HG02610 (cell line): Measurements from ENCODE around the gene CTNNA3.
"Not testable (repeated sequence)": the region's sequence is repeated elsewhere in the genome, so short reads cannot be mapped to it uniquely, and the experiment has no call there.

Experiments
- ATAC-seq: cut with Tn5 transposase; IDR thresholded peaks from one replicate; pipeline ENCODE4 v1.9.1; 2021; ENCODE audit warnings: mild to moderate bottlenecking, moderate library complexity; ENCODE audit not compliant: unreplicated experiment

CTNNA3 gene

DNA sequence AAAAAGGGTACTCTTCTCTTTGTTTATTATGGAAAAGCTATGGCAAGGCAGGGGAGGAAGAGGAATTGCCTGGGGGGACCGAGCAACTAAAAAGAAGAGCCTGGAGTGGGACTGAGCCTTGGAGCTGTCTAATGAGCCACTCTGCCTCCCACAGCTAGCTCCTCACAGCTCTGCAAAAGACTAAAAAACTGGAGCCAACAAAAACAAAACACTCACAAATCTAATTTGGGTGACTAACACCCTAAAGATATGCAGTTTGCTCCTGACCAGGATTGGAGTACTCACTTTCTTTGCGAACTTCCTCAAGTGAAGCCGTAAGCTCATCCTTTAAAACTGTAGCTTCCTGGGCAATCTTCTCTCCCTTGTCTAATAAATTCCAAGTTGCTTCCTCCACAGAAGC, 89.4 kb downstream of the CTNNA3 start:
- ATAC-seq, result no peak

DNA sequence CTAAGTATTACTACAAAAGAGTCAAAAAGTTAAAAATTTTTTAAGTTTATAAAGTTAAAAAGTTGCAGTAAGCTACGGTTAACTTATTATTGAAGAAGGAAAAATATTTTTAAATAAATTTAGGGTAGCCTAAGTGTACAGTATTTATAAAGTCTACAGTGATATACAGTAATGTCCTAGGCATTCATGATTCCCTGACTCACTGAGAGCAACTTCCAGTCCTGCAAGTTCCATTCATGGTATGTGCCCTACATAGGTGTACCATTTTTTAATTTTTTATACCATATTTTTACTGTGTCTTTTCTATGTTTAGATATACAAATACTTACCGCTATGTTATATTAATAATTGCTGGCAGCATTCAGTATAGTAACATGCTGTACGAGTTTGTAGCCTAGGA, 92.3 kb downstream of the CTNNA3 start:
- ATAC-seq, result no peak

DNA sequence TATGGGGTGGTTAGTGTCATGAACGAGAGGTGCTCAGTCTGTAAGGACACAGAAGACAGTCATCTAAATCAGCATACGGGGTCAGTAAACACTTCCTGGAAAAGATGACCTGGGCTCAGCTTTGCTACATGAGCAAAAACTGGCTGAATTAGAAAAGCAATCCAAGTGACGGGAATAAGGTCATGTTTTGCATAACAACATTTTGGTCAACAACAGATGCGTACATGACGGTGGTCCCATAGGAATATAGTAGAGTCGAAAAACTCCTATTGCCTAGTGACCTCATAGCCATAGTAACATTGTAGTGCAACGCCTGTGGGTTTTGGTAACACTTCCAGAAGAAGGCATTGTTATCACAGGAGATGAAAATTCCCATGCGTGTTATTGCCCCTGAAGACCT, 92.9 kb downstream of the CTNNA3 start:
- no peak for ATAC-seq

DNA sequence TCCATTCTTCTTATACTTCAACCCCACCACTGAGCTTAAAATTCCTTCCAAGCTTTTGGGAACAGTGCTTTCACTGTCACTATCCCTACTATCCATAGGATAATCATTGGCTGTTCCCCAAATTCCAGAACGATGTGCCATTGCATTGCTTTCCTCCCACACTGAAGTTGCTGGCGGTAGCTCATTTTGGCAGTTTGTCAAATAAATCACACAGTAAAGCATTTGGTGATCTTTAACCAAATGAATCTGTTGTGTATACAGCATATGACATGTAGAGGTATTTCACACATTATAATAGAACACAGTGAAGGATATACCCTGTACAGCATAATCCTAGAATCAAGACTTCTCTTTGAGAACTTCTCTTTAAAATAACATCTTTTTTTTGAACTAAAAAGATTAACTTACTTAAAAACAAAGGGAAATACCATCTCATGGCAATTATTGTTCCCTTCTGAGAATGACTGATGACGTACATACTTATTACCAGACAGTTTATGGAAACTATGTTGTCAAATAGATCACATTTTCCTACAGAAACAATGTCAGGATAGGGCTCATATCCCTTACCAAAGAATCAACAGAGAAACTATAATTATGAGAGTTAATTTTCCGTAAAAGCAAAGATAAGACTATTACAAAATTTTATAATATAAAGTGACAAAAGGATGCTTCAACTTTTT, 93.6 kb downstream of the CTNNA3 start:
- no peak for ATAC-seq

DNA sequence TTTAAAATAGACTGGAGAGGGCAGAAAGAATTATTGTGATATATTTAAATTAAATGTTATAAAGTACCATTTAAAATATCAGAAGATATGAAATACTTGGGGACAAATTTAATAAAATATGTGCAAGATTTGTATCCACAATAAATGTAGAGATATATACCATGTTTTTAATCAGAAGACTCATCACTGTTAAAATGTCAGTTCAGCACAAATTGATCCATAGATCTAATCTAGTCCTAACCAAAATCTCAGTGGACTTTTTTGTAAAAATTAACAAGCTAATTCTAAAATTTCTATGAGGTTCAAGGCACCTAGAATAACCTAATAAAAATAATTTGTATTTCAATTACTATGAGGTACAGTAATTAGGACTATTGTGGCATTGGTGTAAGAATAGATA, 96.4 kb downstream of the CTNNA3 start:
- ATAC-seq, result no peak

DNA sequence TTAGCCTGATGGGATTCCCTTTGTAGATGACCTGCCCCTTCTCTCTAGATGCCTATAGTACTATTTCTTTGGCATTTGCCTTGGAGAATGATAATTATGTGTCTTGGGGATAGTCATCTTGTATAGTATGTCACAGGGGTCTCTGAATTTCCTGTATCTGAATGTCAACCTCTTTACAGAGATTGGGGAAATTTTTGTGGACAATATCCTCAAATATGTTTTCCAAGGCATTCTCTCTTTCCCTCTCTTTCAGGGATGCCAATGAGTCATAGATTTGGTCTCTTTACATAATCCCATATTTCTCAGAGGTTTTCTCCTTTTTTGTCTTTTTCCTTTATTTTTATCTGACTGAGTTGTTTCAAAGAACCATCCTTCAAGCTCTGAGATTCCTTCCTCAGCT, 99.4 kb downstream of the CTNNA3 start:
- no peak for ATAC-seq

DNA sequence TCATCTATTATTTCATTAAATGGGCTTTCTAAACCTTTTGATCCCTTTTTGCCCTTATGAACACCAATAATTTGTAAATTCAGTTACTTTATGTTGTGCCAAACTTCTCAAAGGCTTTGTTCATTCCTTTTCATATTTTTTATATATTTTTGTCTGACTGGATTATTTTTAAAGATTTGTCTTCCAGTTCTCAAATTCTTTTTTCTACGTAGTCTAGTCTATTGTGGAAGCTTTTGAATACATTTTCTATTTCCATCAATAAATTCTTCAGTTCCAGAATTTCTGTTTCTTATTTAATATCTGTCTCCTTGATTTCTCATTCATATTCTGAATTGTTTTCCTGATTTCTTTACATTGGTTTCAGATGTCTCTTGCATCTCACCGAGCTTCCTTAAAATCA, 108.2 kb downstream of the CTNNA3 start:
- no peak for ATAC-seq

DNA sequence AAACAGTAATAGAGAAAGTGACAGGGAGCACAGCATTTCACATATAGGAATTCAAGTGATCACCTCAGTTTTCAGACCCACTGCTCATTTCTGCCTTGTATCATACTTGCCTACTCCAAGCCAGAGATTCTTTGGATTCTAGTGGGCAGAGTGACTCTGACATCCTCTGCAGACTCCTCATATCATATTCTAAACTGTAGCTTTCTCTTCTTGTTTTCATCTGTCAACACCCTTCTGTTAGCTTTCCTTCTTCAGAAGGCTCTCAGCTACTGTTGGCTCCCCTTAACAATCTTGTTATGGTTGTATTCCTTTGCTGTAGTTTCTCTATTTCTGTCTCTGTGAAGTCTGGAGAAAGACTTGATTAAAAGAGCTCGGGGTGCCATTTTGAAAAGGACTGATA, 120.5 kb downstream of the CTNNA3 start:
- no peak for ATAC-seq

DNA sequence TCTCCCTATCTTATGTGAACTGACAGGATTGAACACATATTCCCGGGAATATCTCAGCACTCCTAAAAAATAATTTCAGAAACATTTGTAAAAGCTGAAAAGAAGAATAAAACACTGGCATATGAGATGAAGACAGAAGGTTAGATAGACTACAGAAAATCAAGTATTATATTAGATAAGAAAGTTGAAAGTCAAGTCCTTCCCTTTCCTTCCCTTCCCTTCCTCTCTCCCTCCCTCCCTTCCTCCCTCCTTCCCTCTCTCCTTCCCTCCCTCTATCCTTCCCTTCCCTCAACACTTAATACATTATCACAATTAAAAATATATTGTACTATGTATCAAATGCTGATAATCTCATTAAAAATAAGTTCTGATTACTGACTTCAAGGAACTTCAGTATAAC, 122.5 kb downstream of the CTNNA3 start:
- ATAC-seq, result no peak

DNA sequence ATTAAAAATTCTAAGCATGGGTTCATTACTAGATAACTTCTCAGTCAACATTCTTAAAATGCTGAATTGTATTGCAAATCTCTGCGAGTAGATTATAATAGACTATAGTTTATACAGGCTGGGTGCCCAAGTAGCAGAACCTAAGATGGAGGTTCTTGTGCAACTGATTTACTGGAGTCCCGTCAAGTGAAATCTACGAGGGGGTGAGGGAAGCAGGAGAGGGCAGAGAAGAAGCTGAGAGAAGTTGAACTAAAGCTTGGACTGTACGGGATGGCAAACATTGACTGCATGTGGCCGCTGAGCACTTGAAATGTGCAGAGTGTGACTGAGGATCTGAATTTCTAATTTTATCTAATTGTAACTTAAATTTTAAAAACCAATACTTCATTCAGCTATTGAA, 124.5 kb downstream of the CTNNA3 start:
- no peak for ATAC-seq

DNA sequence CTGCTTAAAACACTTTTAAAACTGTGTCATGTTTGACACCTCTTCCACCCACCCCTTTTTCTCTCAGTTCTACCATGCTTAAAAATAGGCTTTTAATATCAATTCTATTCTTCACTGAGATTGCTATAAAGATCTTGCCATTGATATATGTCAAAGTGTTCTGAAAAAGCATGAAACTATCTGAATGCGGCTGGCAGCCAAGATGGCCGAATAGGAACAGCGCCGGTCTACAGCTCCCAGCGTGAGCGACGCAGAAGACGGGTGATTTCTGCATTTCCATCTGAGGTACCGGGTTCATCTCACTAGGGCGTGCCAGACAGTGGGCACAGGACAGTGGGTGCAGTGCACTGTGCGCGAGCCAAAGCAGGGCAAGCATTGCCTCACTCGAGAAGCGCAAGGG, 137.7 kb downstream of the CTNNA3 start:
- not testable (repeated sequence) for ATAC-seq

DNA sequence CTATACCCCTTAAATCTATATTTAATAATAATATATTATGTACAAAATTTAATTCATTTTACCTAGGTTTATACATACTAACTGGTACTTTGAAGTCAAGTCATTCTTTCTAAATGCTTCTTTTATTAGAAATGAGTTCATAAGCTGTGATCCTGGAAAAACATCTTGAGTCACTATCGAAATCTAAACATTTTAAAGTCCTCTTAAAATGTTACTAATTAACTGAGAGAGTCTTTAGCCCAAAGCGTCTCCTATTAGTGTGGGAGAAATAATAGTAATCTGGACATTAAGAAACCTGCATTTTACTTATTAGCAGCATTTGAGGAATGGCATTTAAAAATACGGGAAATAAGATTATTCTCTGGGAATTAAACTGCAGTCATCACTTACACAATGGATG, 142.7 kb downstream of the CTNNA3 start:
- ATAC-seq, result no peak

DNA sequence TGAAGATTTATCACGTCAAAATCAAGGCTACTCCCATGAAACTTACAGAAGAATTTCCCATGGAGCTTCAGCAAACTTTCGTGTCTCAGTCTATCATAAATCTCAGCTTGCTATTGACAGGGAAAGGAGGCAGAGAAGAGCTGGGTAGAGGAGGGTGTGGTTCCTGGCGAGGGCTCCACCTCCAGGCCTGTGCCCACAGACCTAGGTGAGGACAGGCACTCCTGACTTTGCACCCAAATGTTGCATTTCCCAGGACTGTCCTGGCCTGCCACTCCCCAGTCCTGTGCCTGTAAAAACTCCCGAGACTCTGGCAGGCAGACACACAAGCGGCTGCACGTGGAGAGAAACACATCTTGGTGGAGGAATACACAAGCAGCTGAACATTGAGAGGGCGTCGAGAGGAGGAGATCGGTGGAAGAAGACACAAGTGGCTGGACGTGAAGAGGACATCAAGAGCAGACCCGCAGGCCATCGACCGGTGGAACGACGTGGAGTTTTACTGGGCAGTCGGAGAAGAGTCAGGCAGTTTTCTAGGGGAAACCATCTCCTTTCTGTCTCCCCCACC, 145.1 kb downstream of the CTNNA3 start:
- ATAC-seq, result no peak

DNA sequence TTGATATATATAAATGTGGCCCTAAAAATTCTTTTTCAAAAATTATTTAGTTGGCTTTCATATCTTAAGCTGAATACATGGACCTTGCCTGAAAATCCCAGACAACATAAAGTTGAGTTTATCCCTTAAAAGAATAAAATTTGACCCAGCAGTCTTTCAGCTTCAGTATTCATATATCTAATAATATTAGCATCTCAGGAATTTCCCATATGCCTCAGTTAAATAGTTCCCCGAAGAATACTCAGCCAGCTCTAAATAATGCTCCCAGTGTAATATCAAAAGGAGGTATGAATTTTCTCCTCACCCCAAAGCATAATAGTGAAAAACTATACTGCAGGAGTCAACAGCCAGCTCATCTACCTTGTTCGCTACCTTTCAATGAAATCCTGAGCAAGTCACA, 145.9 kb downstream of the CTNNA3 start:
- no peak for ATAC-seq

DNA sequence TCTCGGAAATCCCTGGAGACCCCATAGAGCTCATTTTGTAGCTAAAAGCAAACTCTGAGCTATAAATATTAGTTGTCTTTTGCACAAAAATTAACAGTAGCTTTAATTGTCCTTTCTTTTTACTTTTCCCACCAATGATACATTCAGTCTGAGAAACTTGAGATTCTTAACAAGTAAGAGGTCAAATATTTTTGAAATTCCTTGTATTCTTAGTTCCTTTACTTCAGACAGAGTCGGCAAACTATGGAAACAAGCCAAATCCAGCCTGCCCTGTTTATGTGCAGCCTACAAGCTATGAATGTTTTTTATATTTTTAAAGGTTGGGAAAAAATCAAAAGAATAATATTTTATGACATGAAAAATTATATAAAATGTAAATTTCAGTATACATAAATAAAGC, 146.6 kb downstream of the CTNNA3 start:
- ATAC-seq, result no peak

DNA sequence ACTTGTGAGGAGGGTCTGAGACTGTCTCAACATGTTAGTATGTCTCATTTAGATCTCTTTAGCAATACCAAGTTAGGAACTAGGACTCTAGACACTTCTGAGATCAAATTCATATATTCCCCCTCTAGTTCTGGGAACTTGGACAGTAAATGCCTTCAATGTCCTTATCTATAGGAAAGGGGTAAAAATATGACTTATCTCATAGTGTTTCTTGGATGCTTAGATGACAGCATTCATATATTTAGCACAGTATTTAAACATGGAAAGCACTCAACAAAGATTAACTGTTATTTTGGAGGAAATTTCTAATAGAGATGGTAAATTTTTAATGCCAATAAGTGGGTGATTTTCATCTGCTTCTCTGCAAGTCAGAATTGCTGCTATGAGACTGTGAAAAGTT, 154.6 kb downstream of the CTNNA3 start:
- no peak for ATAC-seq

DNA sequence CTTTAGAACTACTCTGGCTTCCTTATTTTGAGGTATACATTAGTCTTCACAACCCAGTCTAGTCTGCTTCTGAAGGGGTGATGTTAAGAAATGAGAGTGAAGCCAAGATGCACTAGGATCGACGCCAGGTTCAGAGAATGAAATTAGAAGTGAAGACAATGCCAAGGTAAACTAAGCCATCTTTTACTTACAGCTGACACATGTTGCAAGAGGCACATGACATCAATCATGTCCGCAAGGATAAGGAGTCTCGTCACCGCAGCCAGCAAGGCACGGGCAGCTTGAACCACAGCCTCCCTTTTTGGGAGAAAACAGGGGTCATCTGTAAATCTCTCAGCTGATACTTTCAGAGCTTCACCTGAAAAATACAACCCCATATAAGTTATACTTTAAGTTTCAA, 156.7 kb downstream of the CTNNA3 start:
- no peak for ATAC-seq

DNA sequence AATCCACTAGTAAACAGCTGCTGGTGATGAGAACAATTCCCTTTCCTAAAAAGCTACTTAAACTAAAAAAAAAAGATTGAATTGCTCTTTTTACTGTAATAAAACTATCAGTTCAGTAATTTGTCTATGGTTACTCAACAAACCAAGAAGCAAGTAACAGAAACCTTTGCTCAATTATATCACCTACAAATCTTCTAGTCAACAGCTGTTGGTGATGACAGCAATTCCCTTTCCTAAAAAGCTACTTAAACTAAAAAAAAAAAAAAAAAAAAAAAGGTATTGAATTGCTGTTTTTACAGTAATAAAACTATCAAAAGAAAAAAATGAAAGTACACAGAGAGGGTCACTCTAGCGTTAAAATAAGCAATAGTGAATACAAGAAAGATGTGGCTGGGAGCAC, 158.1 kb downstream of the CTNNA3 start:
- ATAC-seq, result no peak

DNA sequence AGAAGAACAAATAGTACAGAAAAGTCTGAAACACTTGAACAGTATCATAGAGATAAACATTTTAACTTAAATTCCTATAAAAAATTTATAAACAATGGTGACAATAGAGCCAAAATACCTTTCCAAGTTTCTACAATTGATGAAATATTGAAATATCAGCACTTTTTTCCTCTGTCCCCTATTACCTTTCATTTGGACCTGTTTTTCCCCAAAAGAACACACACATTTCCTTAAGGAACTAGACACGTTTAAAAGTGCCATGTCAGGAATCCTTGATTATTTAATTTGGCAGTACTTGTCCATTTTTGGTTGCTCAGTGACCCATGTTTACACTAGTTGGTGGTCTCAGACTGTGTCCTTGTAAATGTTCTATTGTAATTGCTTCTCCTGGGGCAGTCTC, 162.6 kb downstream of the CTNNA3 start:
- no peak for ATAC-seq

DNA sequence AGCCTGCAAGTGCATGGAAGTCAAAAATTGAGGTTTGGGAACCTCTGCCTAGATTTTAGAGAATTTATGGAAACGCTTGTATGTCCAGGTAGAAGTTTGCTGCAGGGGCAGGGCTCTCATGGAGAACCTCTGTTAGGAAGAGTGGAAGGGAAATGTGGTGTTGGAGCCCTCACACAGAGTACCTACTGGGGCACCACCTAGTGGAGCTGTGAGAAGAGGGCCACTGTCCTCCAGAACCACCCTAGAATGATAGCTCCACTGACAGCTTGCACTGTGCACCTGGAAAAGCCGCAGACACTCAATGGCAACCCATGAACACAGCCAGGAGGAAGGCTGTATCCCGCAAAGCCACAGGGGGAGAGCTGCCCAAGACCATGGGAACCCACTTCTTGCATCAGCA, 165.0 kb downstream of the CTNNA3 start:
- not testable (repeated sequence) for ATAC-seq

DNA sequence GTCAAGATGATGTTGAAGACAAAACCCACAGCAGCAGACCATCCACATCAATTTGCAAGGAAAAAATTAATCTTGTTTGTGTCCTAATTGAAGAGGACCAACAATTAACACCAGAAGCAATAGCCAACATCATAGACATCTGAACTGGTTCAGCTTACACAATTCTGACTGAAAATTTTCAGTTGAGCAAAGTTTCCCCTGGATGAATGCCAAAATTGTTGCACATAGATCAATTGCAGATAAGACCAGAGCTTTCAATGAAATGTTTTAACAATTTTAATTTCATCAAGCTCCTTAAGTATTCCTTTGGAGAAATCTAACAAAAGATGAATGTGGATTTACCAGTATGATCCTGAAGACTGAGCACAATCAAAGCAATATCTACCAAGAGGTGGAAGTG, 168.6 kb downstream of the CTNNA3 start:
- no peak for ATAC-seq

DNA sequence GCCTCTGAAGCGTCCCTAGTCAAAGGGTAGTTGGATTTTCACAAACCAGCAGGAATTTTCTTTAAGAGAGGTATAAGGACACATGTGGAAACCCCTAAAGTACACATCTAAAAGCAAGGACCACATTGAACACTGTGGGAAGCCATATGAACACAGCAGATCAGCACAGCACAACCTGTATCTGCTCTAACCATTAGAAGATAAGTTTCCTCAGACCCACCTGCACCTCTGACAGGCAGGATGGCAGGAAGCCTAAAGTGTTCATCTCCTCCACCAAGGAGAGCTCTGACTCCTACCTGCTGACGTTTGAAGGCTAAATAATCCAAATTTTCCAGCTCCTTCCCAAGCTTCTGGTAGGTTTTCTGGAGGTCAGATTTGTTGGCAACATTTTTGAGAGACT, 174.4 kb downstream of the CTNNA3 start:
- no peak for ATAC-seq

DNA sequence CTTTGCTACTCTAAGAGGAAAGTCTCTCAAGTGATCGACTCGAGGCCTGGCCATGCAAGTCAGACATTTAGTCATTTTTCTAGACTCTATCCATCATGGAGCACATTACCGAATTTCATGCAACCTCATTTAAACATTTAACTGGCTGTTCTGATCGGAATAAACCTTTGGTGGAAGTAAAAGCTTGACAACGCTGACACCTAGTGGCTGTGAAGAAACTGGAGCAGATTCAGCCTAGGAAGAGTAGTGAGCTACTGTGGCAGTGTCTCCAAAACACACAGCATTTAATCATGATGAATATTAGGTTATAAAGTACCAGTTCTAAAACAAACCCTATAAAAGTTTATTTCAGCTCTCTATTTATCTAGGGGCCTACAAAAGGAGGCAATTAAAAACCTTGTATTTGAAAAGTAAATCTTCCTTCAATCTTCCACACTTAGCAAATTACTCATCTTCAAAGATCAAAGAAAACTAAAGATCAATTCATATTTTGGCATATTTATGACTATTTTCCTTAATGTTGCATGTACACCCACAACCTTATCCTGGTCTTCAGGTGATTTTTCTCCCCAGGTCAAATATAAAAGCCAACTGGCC, 175.0 kb downstream of the CTNNA3 start:
- peak; percentile 88 for ATAC-seq
